NCI-H1417 treated with DMSO at 0.1 percent for 48 hours (cell line): ENCODE data around the gene NR2C2AP.
"Not testable (repeated sequence)": the region's sequence is repeated elsewhere in the genome, so short reads cannot be mapped to it uniquely, and the experiment has no call there.

Experiments
- DNase-seq: peaks from one replicate; lab custom pipeline; 2025; lab: John Stamatoyannopoulos, UW

Gene NR2C2AP

GRCh38 chr19:19203012-19203856, at the start of gene NR2C2AP:
TSS of gene NR2C2AP (minus strand) at chr19:19203414. CDS start at chr19:19203060, 354 bp downstream.
- DNase-seq, result peak; percentile 62

- no peak for DNase-seq
Observed at GRCh38 chr19:19250196-19250801, 47.1 kb upstream of the NR2C2AP start.

- DNase-seq, result no peak
Observed at GRCh38 chr19:19240476-19240875, 37.3 kb upstream of the NR2C2AP start.

GRCh38 chr19:19239675-19240074, 36.5 kb upstream of the NR2C2AP start:
- DNase-seq, result no peak

- DNase-seq, result no peak
Observed at GRCh38 chr19:19238126-19238894, 35.1 kb upstream of the NR2C2AP start.

- no peak for DNase-seq
Observed at GRCh38 chr19:19236173-19236572, 33.0 kb upstream of the NR2C2AP start.

GRCh38 chr19:19234220-19234816, 31.1 kb upstream of the NR2C2AP start:
- DNase-seq, result no peak

GRCh38 chr19:19232261-19232721, 29.1 kb upstream of the NR2C2AP start:
- no peak for DNase-seq

- no peak for DNase-seq
Observed at GRCh38 chr19:19230999-19231398, 27.8 kb upstream of the NR2C2AP start.

GRCh38 chr19:19229701-19230100, 26.5 kb upstream of the NR2C2AP start:
- DNase-seq, result no peak

GRCh38 chr19:19227217-19227616, 24.0 kb upstream of the NR2C2AP start:
- DNase-seq, result no peak

GRCh38 chr19:19226663-19227062, 23.4 kb upstream of the NR2C2AP start:
- no peak for DNase-seq

GRCh38 chr19:19226204-19226603, 23.0 kb upstream of the NR2C2AP start:
- DNase-seq, result no peak

GRCh38 chr19:19224852-19225494, 21.8 kb upstream of the NR2C2AP start:
- DNase-seq, result no peak

- DNase-seq, result no peak
Observed at GRCh38 chr19:19224150-19224851, 21.1 kb upstream of the NR2C2AP start.

GRCh38 chr19:19223636-19224035, 20.4 kb upstream of the NR2C2AP start:
- no peak for DNase-seq

- DNase-seq, result no peak
Observed at GRCh38 chr19:19223060-19223459, 19.8 kb upstream of the NR2C2AP start.

GRCh38 chr19:19221000-19221399, 17.8 kb upstream of the NR2C2AP start:
- DNase-seq, result not testable (repeated sequence)

GRCh38 chr19:19218911-19219310, 15.7 kb upstream of the NR2C2AP start:
- no peak for DNase-seq

GRCh38 chr19:19217099-19217498, 13.9 kb upstream of the NR2C2AP start:
- no peak for DNase-seq

- DNase-seq, result no peak
Observed at GRCh38 chr19:19215792-19216191, 12.6 kb upstream of the NR2C2AP start.
